Left ventricle myocardium inferior (tissue), 1 donor: ENCODE results near the gene DOCK9. TPM values are rescaled to one million over a fixed set of nuclear protein-coding genes. Genes with fewer than 3 reads are reported as not detected.

Source experiments
- DNase-seq: peaks from one replicate; pipeline ENCODE4 v3.0.0-alpha.2; 2020
- H3K27ac ChIP-seq: fragments of 200-600 bp; replicated peaks from 2 replicates; pipeline ENCODE4 v1.8.0; 2021
- H3K27me3 ChIP-seq: fragments of 200-600 bp; 2 replicates; pipeline ENCODE4 v1.8.0; 2021; ENCODE audit warnings: low read depth
- H3K36me3 ChIP-seq: fragments of 200-600 bp; 2 replicates; pipeline ENCODE4 v1.8.0; 2021
- H3K4me1 ChIP-seq: fragments of 200-600 bp; 2 replicates; pipeline ENCODE4 v1.8.0; 2021
- H3K4me3 ChIP-seq: fragments of 200-600 bp; 2 replicates; pipeline ENCODE4 v1.8.0; 2021; ENCODE audit warnings: mild to moderate bottlenecking, moderate library complexity
- H3K9me3 ChIP-seq: fragments of 200-600 bp; replicated peaks from 2 replicates; pipeline ENCODE4 v1.8.0; 2021
- intact Hi-C: fragments of 100-400 bp; cut with micrococcal nuclease; formaldehyde crosslinking; loops from one replicate; pipeline ENCODE4 v1.11.0; 2022
- total RNA-seq: library from RNA; stranded (reverse); fragmentation: NEBNext Ultra II Directional; extraction: Animal tissue kit (Norgen Biotek cat#: 25700); gene quantifications from one replicate; pipeline ENCODE4 v1.2.1, GENCODE V29; 2021
- TF ChIP-seq, protein P1 (sequence below): fragments of 200-600 bp; IDR thresholded peaks from 2 replicates; pipeline ENCODE4 v1.8.0; 2021; ENCODE audit warnings: antibody characterized with exemption, mild to moderate bottlenecking, borderline replicate concordance
- donor health status: DM: no; HTN: yes; CAD: no; lungs with severe emphysema.

The DOCK9 gene
- total RNA-seq, 1 donor from 2014 or later = 36.8 TPM

DNA sequence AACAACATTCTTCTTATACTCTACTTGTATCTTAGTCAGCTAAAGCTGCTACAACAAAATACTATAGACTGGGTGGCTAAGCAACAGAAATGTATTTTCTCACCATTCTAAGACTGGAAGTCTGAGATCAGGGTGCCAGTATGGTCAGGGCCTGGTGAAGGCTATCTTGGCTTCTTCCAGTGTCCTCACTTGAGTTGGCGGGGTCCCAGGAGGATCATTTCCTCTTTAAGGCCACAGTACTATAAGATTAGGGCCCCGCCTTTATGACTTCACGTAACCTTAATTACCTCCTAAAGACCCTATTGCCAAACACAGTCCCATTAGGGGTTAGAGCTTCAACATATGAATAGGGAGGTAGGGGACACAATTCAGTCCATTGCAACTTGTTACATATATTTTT is 30.7 kb upstream of the DOCK9 start:
- peak overlapping the region; percentile 51 for H3K27ac ChIP-seq
- TF ChIP-seq, protein P1, sequence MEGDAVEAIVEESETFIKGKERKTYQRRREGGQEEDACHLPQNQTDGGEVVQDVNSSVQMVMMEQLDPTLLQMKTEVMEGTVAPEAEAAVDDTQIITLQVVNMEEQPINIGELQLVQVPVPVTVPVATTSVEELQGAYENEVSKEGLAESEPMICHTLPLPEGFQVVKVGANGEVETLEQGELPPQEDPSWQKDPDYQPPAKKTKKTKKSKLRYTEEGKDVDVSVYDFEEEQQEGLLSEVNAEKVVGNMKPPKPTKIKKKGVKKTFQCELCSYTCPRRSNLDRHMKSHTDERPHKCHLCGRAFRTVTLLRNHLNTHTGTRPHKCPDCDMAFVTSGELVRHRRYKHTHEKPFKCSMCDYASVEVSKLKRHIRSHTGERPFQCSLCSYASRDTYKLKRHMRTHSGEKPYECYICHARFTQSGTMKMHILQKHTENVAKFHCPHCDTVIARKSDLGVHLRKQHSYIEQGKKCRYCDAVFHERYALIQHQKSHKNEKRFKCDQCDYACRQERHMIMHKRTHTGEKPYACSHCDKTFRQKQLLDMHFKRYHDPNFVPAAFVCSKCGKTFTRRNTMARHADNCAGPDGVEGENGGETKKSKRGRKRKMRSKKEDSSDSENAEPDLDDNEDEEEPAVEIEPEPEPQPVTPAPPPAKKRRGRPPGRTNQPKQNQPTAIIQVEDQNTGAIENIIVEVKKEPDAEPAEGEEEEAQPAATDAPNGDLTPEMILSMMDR = no peak
- peaks cover 59% of the 10 kb centered on the region for H3K4me1 ChIP-seq
- H3K9me3 ChIP-seq = no peaks in the 10 kb centered on the region
- no peaks in the 10 kb centered on the region for H3K27me3 ChIP-seq
- no peak overlapping the region for H3K4me3 ChIP-seq
- H3K36me3 ChIP-seq = no peaks in the 10 kb centered on the region
- no peak for DNase-seq
- intact Hi-C loops = no loop called here

GRCh38 chr13:99007414-99007986 is 29.6 kb upstream of the DOCK9 start:
- H3K4me3 ChIP-seq = no peak overlapping the region
- TF ChIP-seq, protein P1 = no peak
- intact Hi-C loops = no loop called here
- H3K36me3 ChIP-seq = no peaks in the 10 kb centered on the region
- DNase-seq = no peak
- H3K4me1 ChIP-seq = peaks cover 70% of the 10 kb centered on the region
- no peaks in the 10 kb centered on the region for H3K9me3 ChIP-seq
- no peaks in the 10 kb centered on the region for H3K27me3 ChIP-seq
- peak overlapping the region; percentile 18 for H3K27ac ChIP-seq

DNA sequence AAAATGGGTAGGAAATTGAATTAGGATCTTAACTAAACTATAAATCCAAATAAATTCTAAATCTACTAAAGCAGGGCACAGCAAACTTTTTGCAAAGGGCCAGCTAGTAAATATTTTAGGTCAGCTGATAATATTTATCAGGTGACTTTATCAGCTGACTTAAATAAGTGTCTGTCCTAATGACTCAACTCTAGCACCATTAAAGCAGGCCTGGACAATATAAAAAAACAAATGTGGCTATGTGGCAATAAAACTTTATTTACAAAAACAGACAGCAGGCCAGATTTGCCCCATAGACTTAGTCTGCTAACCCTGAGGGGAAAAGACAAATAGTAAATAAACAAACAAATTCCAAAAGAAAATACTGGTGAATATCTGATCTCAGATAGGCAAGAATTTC is 27.7 kb upstream of the DOCK9 start:
- no peaks in the 10 kb centered on the region for H3K27me3 ChIP-seq
- H3K4me1 ChIP-seq = peaks cover 87% of the 10 kb centered on the region
- no peaks in the 10 kb centered on the region for H3K9me3 ChIP-seq
- no peak for DNase-seq
- H3K4me3 ChIP-seq = no peak overlapping the region
- peak overlapping the region; percentile 67 for H3K27ac ChIP-seq
- intact Hi-C loops = no loop called here
- H3K36me3 ChIP-seq = no peaks in the 10 kb centered on the region
- TF ChIP-seq, protein P1 = no peak

DNA sequence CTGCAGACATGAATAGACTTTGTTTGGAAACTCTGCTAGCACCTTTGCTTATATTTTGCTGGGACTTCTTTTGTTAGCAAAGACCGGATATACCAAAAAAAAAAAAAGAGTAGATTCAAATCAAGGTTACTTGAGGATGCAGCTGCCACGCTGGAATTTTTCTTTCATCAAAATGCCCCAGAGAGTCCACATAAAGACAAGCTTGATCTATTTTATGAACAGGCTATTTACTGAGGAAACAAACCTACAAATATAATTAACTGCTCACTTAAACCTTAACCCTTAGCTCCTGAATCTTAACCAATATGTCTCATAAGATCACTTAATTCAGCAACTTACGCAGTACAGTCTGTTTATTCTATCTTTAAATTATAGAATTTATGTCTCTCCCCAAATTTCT is 27.1 kb upstream of the DOCK9 start:
- Histone ChIP-seq H3K4me3 (no peak overlapping the region), H3K27me3 (no peaks in the 10 kb centered on the region), H3K36me3 (no peaks in the 10 kb centered on the region), H3K9me3 (no peaks in the 10 kb centered on the region), H3K4me1 (peaks cover 91% of the 10 kb centered on the region), H3K27ac (peak overlapping the region; percentile 67)
- no peak for DNase-seq
- TF ChIP-seq, protein P1 = no peak
- intact Hi-C loops = no loop called here

DNA sequence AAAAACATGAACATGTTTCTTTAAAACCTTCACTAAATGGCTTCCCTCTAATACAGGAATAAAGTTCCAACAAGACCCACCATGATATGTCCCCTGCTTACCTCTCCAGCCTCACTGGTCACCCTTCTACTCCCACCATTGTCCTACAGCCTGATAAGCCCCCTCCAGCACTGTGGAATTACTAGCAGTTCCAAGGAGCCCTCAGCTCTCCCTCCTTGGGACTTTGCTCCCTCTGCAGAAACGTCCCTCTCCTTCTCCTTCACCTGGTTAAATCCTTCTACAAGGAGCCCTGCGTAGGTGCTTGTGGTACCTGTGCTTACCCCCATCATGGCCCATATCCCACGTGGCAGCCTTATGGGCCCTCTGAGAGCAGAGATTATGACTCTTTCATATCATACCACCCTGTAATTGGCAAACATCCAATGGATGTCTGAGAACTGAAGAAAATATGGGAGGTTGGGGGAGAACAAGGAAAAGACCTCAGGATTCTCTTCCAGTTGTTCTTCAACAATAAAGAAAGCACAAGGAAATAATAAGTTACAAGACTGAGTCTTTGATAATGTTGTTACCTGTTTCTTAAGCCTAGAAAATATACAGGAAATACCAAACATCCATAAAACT is 26.1 kb upstream of the DOCK9 start:
- Histone ChIP-seq H3K4me1 (peaks cover 91% of the 10 kb centered on the region), H3K27ac (peak overlapping the region; percentile 67), H3K4me3 (no peak overlapping the region), H3K36me3 (no peaks in the 10 kb centered on the region), H3K27me3 (no peaks in the 10 kb centered on the region), H3K9me3 (no peaks in the 10 kb centered on the region)
- intact Hi-C loops = no loop called here
- DNase-seq = no peak
- TF ChIP-seq, protein P1 = no peak
